ENCODE measurements around the gene ARL16.

ARL16 gene

GRCh38 chr17:81683584-81684441 is at the start of gene ARL16, which contains the start of gene HGS:
Gene ARL16 (minus strand): TSS chr17:81683797. CDS start chr17:81683753, 44 bp downstream.
Gene HGS (plus strand): TSS chr17:81684011. CDS start chr17:81684067, 56 bp downstream.
- peak; percentile 99 to 100 (median 99) for DNase-seq

- DNase-seq = peak in 1 of 3 experiments; percentile 42
These were observed 43.9 kb upstream of the ARL16 start for GRCh38 chr17:81727324-81728031.

GRCh38 chr17:81726004-81726403 is 42.4 kb upstream of the ARL16 start:
- no peak for DNase-seq

DNA sequence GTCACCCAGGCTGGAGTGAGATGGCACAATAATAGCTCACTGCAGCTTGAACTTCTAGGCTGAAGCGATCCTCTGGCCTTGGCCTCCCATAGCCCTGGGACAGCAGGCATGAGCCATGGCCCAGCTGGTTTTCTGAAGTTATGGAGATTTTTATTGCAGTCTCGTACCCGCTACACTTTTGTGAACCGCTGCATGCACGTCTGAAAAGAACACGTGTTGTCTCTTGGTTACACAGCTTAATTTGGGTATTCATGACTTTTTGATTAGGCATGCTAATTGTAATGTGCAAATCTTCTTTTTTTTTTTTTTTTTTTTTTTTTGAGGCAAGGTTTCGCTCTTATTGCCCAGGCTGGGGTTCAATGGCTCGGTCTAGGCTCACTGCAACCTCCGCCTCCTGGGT is 41.8 kb upstream of the ARL16 start:
- no peak for DNase-seq

GRCh38 chr17:81723651-81724209 is 40.1 kb upstream of the ARL16 start:
- DNase-seq = peak in 1 of 3 experiments; percentile 35

DNA sequence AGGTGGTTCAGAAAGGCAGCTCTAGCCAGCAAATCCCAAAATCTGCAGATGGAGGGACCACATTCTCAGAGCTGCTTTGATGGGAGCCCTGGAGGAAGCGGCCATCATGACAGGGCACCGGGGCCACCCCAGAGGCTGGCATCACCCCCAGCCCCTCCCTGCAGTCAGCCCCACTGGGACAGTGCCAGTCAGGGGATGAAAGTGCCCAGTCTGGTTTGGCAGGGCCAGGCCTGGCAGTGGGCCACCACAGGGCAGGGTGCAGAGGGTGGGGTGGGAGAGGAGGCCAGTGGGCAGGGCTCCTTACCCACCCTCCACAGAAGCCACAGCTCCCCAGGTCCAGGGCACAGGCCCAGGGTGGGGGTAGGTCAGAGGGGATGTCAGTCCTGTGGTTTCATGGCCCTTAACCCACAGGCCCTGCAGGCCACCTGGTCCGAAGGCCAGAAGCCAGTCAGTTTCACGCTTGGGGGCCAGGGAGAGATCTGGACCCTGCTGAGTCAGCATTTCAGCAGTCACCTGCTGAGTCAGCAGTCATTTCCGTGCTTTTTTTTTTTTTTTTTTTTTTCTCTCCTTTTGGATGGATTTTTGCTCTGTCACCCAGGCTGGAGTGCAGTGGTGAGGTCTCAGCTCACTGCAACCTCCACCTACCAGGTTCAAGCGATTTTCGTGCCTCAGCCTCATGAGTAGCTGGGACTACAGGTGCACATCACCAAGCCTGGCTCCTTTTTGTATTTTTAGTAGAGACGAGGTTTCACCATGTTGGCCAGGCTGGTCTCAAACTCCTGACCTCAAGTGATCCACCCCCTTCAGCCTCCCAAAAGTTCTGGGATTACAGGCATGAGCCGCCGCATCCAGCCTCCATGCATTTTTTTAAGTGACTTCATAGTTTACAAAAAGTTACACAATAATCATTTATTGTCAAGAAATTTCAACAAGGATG is 38.9 kb upstream of the ARL16 start:
- DNase-seq = peak in 1 of 3 experiments; percentile 38

GRCh38 chr17:81720267-81721071 is 36.9 kb upstream of the ARL16 start:
- DNase-seq = no peak

DNA sequence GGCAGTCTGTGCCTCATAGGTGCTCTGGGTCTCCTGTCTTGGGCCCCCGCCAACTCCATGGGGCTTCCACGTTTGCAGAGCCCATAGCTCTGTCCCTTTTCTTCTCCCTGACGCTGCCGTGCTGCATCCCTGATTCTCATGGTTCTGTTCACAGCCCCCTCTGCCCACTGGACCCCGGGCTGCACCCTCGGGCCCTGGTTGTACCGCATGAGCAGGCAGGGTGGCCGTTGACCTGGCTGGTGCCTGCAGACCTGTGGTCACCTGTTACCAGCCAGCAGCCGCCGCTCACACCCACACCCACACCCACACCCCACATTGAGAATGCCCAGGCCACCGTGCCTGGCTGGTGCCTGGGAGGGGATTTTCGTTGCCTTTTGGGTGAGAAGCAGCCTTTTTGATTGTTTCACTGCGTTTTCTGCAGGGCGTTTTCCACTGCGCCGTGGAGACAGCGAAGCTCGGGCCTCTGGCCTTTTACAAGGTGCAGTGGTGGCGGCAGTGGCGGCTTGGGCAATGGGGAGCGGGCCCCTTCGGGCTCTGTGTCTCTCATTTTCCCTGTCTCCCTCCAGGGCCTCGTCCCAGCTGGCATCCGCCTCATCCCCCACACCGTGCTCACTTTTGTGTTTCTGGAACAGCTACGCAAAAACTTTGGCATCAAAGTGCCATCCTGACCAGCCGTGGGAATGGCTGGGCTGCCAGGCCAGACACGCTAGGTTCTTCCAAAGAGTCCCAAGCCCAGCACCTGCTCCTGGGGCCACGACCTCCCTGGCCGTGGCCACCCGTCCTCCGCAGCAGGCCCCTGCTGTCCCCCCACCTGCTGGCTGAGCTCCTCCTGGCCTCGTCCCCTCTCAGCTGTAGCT is 36.0 kb upstream of the ARL16 start:
- DNase-seq = no peak

- DNase-seq = no peak
These were observed 34.1 kb upstream of the ARL16 start for GRCh38 chr17:81717766-81718089.

DNA sequence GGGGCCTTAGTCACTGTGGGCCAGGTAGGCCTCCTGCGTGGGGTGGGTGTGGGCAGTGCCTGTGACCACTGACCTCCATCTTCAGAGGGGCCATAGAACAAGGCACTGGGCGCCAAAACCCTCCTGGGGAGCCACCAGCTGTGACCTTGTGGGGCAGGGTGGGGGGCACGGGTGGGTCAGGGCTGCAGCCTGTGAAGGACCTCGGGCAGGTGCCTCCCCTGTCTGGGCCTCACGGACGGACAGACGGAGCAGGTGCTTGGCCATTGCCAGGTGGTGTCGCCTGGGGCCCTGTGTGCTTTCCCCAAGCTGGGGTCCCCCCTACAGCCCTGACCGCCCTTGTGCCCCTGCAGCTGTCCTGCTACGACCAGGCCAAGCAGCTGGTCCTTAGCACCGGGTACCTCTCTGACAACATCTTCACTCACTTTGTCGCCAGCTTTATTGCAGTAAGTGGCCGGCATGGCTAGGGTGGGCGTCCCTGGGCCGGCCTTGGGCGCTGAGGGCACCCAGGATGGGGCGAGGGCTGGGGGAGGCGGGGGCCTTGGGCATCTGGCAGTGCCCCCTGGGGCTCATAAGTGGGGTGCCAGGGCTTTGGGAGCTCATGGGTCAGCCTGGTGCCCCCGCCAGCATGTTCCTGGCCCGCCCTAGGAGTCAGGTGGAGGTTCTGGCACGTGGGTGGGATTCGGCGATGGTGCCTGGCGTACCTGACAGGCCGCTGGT is 33.6 kb upstream of the ARL16 start:
- no peak for DNase-seq

- DNase-seq = no peak
These were observed 33.0 kb upstream of the ARL16 start for GRCh38 chr17:81716674-81716996.

DNA sequence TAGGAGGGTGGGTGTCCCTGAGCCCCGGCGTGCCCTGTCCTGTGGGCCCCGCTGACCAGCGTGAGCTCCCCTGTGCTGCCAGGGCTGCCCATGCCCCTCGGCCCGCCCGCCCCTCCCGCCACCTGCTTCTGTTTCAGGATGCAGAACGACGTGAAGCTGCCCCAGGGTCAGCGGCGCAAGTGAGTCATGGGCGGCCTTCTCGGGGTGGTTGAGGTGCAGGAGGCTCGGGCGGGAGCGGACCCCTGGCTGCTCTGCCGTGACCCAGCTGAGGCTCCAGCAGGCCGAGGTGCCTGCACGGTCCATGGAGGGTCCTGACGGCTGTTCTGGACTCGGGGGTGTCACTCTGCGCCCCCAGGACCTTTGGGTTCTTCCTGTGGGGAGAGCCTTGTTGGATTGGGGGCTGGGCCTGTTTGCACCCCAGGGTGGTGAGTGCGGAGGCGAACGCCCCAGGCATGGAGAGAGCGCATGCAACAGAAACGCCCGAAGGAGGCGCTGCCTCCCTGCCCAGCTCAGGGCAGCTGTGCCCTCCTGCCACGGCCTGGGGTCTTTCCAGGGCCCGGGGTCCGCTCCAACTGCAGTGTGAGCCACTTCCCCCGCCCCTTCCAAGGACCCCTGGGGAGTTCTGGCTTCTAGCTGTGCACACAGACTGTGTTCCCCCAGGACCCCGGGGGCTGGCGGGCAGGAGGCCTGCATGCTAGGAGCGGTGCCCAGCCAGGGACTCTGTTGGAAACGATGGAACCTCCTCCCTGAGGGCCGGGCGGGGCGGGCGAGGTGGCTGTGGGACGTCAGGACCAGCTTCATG is 32.5 kb upstream of the ARL16 start:
- no peak for DNase-seq

DNA sequence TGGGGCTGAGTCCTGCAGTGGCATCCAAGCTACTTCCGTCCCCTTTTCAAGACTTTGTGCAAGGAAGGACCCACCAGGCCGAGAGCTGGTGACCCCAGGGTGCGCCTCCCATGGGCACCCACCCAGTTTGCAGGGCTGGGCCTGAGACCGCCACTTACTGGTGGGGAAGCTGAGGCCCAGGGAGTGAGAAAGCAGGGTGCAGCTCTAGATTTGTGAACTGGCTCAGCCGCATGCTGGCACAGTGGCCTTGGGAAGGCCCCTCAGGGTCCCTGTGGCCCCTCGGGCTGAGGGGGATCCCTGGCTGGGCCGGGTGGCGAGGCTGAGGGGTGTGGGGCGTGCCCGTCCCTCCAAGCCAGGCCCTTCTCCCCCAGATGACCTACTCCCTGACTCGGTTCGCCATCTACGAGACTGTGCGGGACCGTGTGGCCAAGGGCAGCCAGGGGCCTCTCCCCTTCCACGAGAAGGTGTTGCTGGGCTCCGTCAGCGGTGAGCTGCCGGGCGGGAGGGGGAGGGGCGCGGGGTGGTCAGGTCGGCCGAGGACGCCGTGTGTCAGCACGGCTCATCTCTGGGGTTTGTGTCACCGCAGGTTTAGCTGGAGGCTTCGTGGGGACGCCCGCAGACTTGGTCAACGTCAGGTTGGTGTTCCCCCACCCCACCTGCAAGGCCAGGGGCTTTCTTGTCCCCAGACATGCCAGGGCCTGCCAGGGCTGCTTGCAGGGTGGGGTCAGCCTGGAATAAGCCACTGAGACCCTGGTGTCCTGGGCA is 31.7 kb upstream of the ARL16 start:
- no peak for DNase-seq

DNA sequence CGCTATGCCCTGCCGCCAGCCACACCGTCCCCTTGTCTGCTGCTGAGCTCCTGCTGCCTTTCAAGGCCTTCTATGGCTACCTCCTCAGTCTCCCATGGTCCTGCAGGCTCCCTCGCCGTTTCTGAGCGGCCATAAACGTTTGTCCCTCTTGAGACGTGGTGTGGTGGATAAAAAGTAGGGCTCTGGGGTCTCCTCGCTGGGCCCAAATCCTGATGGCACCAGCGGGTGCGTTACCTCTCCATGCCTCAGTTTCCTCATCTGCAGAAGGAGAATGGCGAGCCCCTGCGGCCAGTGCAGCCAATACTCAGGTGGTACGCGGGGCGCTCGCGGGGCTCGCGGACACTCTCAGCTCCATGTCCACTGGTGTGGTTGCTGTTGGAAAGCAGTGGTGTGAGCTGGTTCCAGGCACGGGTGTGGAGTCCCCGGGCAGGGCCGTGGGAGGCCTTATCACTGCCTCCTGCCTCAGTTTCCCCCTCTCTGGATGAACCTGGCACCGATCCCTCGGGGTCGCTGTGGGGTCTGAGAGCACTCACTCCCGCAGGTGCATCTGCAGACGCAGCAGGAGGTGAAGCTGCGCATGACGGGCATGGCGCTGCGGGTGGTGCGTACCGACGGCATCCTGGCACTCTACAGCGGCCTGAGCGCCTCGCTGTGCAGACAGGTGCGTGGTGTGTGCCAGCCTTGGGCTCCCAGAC is 31.0 kb upstream of the ARL16 start:
- DNase-seq = no peak

DNA sequence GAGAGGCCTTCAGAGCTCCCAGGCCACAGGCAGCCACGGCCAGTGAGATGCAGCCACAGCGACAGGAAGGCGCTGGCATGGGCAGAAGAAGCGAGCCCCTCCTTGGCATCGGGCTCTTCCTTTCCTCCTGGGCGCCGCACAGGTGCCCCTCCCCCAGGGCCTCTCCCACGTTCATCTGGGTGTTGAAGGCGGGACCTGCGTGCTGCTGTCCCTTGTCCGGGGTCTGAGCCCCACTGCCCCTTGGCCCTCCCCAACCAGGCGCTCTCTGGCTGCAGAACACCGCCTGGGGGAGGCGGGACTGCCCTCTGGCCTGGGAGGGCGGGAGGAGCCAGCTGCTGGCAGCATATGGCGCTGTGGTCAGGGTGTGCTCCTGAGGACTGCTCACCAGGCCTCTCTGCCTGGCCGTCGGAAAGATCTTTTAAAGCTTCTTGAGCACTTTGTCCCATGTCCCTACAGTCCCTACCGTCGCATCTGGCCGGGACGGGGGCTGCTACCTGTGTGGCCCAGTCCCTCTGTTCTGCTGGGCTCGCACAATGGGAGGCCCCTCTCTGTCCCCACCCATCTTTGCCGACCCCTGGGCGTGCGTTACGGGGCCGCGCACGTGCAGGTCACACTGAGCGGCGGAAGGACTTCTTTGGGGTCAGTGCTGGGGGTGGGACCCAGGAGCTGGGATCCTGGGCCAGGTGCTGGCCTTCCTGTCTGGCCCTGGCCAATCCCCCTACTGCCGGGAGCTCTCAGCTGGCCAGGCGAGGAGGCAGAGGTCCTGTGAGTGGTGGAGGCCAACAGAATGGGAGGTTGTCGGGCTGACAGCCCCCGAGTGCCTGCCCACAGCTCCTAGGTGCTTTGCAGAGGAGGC is 30.2 kb upstream of the ARL16 start:
- peak in 1 of 3 experiments; percentile 38 for DNase-seq

DNA sequence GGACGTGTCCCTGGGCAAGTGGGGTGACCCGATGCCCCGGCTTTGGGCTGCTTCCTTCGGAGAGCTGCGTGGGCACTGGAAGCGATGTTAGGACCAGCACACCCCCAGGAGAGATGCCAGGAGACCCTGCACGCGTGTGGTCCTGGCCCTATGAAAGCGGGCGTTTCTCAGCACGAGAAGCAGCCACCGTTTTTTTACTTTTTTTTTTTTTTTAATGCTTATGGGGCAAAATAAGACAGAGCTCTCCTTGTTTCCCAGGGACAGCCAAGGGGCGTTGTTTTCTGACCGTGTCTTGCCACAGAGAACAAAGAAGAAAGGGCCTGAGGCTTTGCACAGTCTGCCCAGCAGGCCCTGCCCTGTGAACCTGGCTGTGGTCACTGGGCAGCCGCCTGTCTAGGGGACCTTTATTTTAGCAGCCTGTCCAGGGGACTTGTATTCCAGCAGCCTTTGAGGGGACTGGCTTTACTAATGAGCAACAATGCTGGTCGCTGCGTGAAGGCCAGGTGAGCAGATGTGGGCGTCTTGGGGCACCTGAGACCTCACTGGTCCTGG is 29.5 kb upstream of the ARL16 start:
- peak in 1 of 3 experiments; percentile 38 for DNase-seq
